Aorta (tissue), 5 donors: ENCODE results near the gene RAC2. TPM values are rescaled to one million over a fixed set of nuclear protein-coding genes. Genes with fewer than 3 reads are reported as not detected.

Experiments used
- ATAC-seq: fragments of 200-7000 bp; cut with Tn5 transposase; one replicate; pipeline ENCODE4 v1.9.1; 2022; ENCODE audit warnings: moderate library complexity; ENCODE audit not compliant: low FRiP score
- DNase-seq, 2 donors: peaks; one replicate each; pipeline ENCODE4 v3.0.0-alpha.2; 2020
- H3K27ac ChIP-seq, 2 donors: one replicate each; pipeline ENCODE4 v1.5.1; 2013; ENCODE audit warnings: low read length in 2 of 2, mild to moderate bottlenecking in 2 of 2, moderate library complexity in 2 of 2, control low read depth in 1 of 2, inconsistent platforms in 1 of 2, low read depth in 1 of 2
- H3K27me3 ChIP-seq, 2 donors: one replicate each; pipeline ENCODE4 v1.6.1; 2013; ENCODE audit warnings: control low read depth in 1 of 2, low read length in 1 of 2, mild to moderate bottlenecking in 1 of 2, moderate library complexity in 1 of 2; ENCODE audit not compliant: insufficient read depth in 2 of 2, control insufficient read depth in 1 of 2
- H3K36me3 ChIP-seq, 2 donors: one replicate each; pipeline ENCODE4 v1.6.1; 2013; ENCODE audit warnings: control low read depth in 1 of 2, low read length in 1 of 2, mild to moderate bottlenecking in 1 of 2; ENCODE audit not compliant: insufficient read depth in 2 of 2, control insufficient read depth in 1 of 2
- H3K4me1 ChIP-seq, 2 donors: one replicate each; pipeline ENCODE4 v1.6.1; 2013; ENCODE audit warnings: low read length in 2 of 2, control low read depth in 1 of 2, mild to moderate bottlenecking in 1 of 2, moderate library complexity in 1 of 2; ENCODE audit not compliant: insufficient read depth in 2 of 2, control insufficient read depth in 1 of 2
- H3K4me3 ChIP-seq, 2 donors: one replicate each; pipeline ENCODE4 v1.5.1; 2013; ENCODE audit warnings: low read length in 2 of 2, control low read depth in 1 of 2, mild to moderate bottlenecking in 1 of 2
- H3K9me3 ChIP-seq: one replicate; pipeline ENCODE4 v1.6.1; 2013; ENCODE audit warnings: mild to moderate bottlenecking, low read length; ENCODE audit not compliant: control insufficient read depth
- WGBS, 2 donors: extraction: QIAGEN DNeasy Blood & Tissue Kit; methylation state at CpG; one replicate each; pipeline ENCODE4 v1.1.7; 2013; 5-methylcytosine and 5-hydroxymethylcytosine counted together
- intact Hi-C, 2 donors: fragments of 100-400 bp; cut with DNase I; formaldehyde crosslinking; loops; one replicate each; pipeline versions ENCODE4 v1.14.2 to v1.15.0; 2022
- polyA plus RNA-seq, 2 donors: library from polyadenylated mRNA; stranded (reverse); fragments of 200-250 nt; gene quantifications; one replicate each; pipeline ENCODE4 v1.2.3, GENCODE V29; 2013
- total RNA-seq, 2 donors: library from RNA; stranded (reverse); fragmentation: NEBNext Ultra II Directional; extraction: Animal tissue kit (Norgen Biotek cat#: 25700); gene quantifications; one replicate each; pipeline ENCODE4 v1.2.1, GENCODE V29; 2021
- donor health status: healthy with polysubstance abuse.
- donor health status: Bipolar disorder and iron deficiency.
- donor health status: DM: no; HTN: no; CAD: no.
- donor health status: DM: no; HTN: no; CAD: no.
- donor health status: DM: yes; HTN: yes; CAD: no.

RAC2 gene
- total and polyA plus RNA-seq, 4 donors = 3.6 to 19.8 (median 15.7) TPM

DNA sequence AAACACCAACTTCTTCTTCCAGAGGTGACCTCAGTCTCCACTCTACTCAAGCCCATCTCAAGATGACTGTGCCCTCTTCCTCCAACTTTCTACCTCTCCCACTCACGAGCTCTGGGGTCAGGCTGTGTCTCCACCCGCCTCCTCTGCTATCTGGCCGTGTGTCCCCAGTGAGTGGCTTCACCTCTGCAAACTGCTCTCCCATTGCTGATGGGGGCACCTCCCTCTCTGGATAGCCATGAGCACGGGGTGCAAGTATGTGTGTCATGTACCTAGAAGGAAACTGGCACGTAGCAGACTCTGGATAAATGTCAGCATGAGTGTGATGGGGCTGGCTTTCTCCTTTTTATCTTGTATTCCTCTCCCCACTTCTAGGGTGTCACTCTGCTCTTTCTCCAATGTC lies 18.3 kb upstream of the RAC2 start:
- WGBS, 2 donors = 65 to 70% methylated on average over 5 of the region's 5 CpGs
- Histone ChIP-seq H3K4me1 (no peaks in the 10 kb centered on the region), H3K27ac (no peak overlapping the region), H3K36me3 (no peaks in the 10 kb centered on the region), H3K9me3 (peaks cover 15% of the 10 kb centered on the region), H3K4me3 (no peak overlapping the region), H3K27me3 (no peaks in the 10 kb centered on the region)
- ATAC-seq = no peak
- peak; percentile 5 to 13 for DNase-seq
- intact Hi-C loops = no loop called here

- peak; percentile 68 to 76 for DNase-seq
- no peaks in the 10 kb centered on the region for H3K27me3 ChIP-seq
- no peaks in the 10 kb centered on the region for H3K4me1 ChIP-seq
- intact Hi-C loops = no loop called here
- peaks cover 15% of the 10 kb centered on the region for H3K9me3 ChIP-seq
- H3K4me3 ChIP-seq = no peak overlapping the region
- WGBS, 2 donors = 21 to 22% methylated on average over 14 of the region's 14 CpGs
- no peaks in the 10 kb centered on the region for H3K36me3 ChIP-seq
- no peak overlapping the region for H3K27ac ChIP-seq
- peak; percentile 76 for ATAC-seq
These were observed 16.9 kb upstream of the RAC2 start for GRCh38 chr22:37260901-37261336.

DNA sequence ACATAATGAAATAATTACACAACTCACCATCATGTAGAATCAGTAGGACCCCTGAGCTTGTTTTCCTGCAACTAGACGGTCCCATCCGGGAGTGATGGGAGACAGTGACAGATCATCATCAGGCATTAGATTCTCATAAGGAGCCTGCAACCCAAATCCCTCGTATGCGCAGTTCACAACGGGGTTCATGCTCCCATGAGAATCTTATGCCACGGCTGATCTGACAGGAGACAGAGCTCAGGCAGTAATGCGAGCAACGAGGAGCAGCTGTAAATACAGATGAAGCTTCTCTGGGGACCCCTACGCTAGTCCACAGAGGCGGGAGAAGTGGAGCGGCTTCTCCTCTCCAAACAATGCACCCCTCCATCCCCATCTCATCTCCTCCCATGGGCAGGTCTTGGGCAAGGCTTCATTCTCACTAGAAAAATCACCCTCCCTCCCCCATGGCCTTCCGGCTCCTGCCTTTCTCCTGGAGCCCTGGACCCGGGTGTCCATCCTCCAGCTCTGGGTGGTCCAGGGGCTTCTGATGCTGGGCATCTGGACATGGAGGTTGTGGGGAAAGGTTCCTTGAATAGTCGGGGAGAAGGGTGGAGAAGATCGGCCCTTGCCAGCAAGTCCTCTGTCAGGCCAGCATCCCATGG lies 16.2 kb upstream of the RAC2 start:
- no peak overlapping the region for H3K4me3 ChIP-seq
- DNase-seq (peak; percentile 2 to 23), ATAC-seq (no peak)
- intact Hi-C loops = no loop called here
- WGBS, 2 donors = 15 to 29% methylated on average over 15 of the region's 15 CpGs
- no peaks in the 10 kb centered on the region for H3K36me3 ChIP-seq
- peaks cover 15% of the 10 kb centered on the region for H3K9me3 ChIP-seq
- no peaks in the 10 kb centered on the region for H3K4me1 ChIP-seq
- H3K27ac ChIP-seq = no peak overlapping the region
- H3K27me3 ChIP-seq = no peaks in the 10 kb centered on the region

DNA sequence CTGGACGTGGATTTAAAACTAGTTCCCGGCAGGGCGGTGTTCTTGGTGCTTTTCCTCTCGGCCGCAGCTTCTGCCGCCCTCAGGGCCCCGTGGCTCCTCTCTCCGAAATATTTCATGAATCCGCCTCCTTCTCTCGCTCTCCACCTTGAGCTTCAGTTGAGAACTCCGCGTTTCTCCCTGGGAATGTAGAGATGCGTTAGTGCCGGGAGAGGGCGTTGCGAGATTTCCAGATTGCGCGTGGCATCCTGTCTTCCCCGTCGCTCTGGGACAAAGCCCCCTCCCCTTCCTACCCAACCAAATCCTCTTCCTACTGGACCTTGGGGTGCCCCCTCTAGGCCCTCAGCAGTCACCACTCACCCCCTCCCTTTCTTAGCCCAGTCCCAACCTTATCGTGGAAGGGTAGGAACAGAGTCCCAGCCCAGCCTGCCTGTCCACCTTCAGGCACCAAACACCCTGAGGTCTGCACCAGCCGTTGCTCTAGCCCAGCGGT lies 15.5 kb upstream of the RAC2 start:
- 4 to 6% methylated on average over 23 of the region's 23 CpGs for WGBS, 2 donors
- Histone ChIP-seq H3K9me3 (peaks cover 12% of the 10 kb centered on the region), H3K4me1 (no peaks in the 10 kb centered on the region), H3K4me3 (no peak overlapping the region), H3K36me3 (no peaks in the 10 kb centered on the region), H3K27me3 (no peaks in the 10 kb centered on the region), H3K27ac (no peak overlapping the region)
- peak; percentile 44 to 54 for DNase-seq
- no peak for ATAC-seq
- intact Hi-C loops = no loop called here

GRCh38 chr22:37258753-37259401 lies 14.8 kb upstream of the RAC2 start:
- Histone ChIP-seq H3K27me3 (no peaks in the 10 kb centered on the region), H3K4me3 (no peak overlapping the region), H3K4me1 (no peaks in the 10 kb centered on the region), H3K9me3 (peaks cover 5% of the 10 kb centered on the region), H3K27ac (no peak overlapping the region), H3K36me3 (no peaks in the 10 kb centered on the region)
- WGBS, 2 donors = 76 to 78% methylated on average over 14 of the region's 14 CpGs
- DNase-seq (peak; percentile 23 to 29), ATAC-seq (no peak)
- intact Hi-C loops = no loop called here

DNA sequence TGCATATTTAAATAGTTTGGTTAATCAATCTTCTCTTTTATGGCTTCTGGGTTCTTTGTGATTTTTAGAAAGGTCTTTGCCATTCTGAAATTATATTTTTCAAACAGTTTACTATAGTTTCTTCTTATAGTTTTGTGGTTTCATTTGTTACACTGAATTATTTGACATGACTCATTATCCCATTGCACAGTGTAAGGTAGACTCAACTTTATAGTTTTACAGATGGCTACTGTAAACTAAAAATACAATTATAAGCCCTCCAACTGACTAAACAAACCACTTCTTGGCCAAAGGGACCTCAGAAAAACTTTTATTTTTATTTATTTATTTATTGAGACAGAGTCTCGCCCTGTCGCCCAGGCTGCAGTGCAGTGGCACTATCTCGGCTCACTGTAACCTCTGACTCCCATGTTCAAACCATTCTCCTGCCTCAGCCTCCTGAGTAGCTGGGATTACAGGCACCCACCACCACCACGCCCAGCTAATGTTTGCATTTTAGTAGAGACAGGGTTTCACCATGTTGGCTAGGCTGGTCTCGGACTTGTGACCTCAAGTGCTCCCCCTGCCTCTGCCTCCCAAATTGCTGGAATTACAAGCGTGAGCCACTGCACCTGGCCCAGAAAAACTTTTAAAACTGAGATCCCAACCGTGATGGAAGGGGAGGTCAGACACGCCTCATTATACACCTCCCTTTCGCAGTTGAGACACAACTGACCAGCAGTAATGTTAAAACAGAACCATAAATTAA lies 14.1 kb upstream of the RAC2 start:
- Histone ChIP-seq H3K27ac (no peak overlapping the region), H3K36me3 (no peaks in the 10 kb centered on the region), H3K27me3 (no peaks in the 10 kb centered on the region), H3K4me1 (no peaks in the 10 kb centered on the region), H3K4me3 (no peak overlapping the region), H3K9me3 (peaks cover 2% of the 10 kb centered on the region)
- 76 to 80% methylated on average over 9 of the region's 9 CpGs for WGBS, 2 donors
- DNase-seq (peak; percentile 9 to 17), ATAC-seq (no peak)
- intact Hi-C loops = no loop called here

- ATAC-seq (no peak), DNase-seq (peak; percentile 30 to 64)
- Histone ChIP-seq H3K27ac (no peak overlapping the region), H3K9me3 (no peaks in the 10 kb centered on the region), H3K4me1 (no peaks in the 10 kb centered on the region), H3K27me3 (no peaks in the 10 kb centered on the region), H3K4me3 (no peak overlapping the region), H3K36me3 (no peaks in the 10 kb centered on the region)
- intact Hi-C loops = no loop called here
- 54 to 65% methylated on average over 9 to 10 of the region's 10 CpGs for WGBS, 2 donors
These were observed 12.1 kb upstream of the RAC2 start for GRCh38 chr22:37256075-37256726.

- DNase-seq (no peak), ATAC-seq (no peak)
- intact Hi-C loops = no loop called here
- H3K9me3 ChIP-seq = no peaks in the 10 kb centered on the region
- no peak overlapping the region for H3K27ac ChIP-seq
- H3K4me1 ChIP-seq = no peaks in the 10 kb centered on the region
- H3K36me3 ChIP-seq = no peaks in the 10 kb centered on the region
- no peaks in the 10 kb centered on the region for H3K27me3 ChIP-seq
- H3K4me3 ChIP-seq = no peak overlapping the region
These were observed 11.5 kb upstream of the RAC2 start for GRCh38 chr22:37255558-37256006.
